GM21515 (cell line): Measurements from ENCODE around the gene FBXO8.

ENCODE experiments used
- ATAC-seq: cut with Tn5 transposase; IDR thresholded peaks from one replicate; pipeline ENCODE4 v1.9.1; 2021; ENCODE audit not compliant: unreplicated experiment

The FBXO8 gene

DNA sequence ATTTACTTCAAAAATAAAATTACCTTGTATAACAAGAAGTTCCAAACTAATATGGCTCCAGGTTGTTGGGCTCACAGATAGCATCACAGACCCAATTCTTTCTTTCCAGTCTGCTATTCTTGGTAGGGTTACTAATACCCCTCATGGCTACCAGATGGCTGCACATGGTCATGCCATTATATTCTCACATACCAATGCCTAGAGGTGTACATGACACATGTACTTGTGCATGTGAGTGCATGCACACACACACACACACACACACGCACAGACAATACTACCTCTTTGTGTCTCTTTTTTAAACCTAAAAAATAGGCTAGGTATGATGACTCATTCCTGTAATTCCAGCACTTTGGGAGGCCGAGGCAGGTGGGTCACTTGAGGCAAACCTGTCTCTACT lies 31.1 kb downstream of the FBXO8 start:
- ATAC-seq = no peak

GRCh38 chr4:174248407-174248806 lies 35.1 kb downstream of the FBXO8 start:
- no peak for ATAC-seq

GRCh38 chr4:174245714-174246113 lies 37.8 kb downstream of the FBXO8 start:
- no peak for ATAC-seq

DNA sequence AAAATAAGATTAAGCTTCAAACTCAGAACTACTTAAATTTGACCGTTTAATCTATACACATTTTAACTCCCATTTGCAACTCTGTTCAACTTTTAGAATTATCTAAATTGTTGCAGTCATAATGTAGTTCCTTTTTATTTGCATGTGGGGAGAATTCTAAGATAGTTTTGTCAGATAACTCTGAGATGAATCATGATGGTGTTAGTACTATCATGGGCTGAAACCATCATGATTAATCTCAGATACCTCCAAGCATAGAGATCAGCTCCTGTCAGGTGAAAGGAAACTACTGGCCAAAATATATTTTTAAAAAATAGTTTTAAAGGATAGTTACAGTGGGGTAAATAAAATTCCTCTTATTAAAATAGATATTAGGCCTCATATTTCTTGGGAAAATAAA lies 39.0 kb downstream of the FBXO8 start:
- ATAC-seq = no peak

- ATAC-seq = no peak
These were observed 42.3 kb downstream of the FBXO8 start for GRCh38 chr4:174241162-174241561.

DNA sequence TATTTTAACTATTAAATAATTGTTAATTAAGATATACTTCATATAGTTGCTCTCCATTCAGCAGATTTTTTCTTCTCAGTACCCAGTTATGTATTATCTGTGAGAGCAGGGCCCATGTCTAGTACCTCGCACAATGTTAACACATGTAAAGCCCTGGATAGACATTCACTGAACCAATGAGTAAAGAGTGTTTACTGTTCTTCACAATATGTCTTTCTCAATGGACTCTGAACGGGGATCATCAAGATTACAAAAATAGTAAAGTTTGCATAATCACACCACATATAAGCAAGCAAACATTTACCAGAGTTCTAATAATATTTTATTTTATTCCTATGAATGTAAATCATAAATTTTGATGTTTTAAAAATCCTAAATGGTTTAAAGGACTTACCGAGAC lies 47.1 kb downstream of the FBXO8 start:
- no peak for ATAC-seq

DNA sequence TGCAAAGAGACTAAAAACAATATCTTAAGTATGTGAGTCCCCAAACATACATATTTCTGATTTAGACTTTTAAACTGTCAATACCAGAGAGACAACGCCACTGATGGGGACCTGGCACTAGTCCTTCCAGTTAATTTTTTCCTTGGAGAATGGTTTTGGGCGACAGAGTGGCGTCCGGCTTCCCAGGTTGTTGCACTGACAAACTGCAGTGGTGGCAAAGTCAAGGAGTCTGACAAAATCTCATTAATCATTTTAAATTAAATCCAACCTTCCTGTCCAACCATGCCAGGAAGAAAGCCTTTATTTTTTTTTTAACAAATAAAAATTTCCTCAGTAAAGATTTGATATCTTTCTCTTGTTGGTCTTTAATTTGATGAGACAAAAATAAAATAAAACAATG lies 52.8 kb downstream of the FBXO8 start:
- no peak for ATAC-seq

GRCh38 chr4:174230148-174230547 lies 53.3 kb downstream of the FBXO8 start:
- no peak for ATAC-seq

DNA sequence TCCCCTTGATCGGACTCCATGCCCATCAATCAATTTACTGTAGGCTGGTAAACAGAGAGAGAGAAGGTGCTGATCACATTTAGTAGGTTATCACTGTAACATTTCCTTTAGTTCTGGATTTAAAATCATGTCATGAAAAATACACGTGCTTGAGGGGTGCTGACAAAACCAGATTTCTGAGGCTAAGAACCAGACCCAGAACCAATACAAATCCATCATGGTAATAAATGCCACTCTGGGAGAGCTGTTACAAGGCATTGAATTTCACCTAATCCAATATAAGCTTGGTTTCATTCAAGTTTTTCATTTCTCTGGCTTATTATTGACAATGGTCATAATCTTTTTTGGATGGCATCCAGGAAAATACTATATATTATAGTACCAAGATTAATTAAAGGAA lies 54.5 kb downstream of the FBXO8 start:
- ATAC-seq = no peak

- ATAC-seq = no peak
These were observed 58.0 kb downstream of the FBXO8 start for GRCh38 chr4:174225349-174226049.

GRCh38 chr4:174224550-174224949 lies 58.9 kb downstream of the FBXO8 start:
- ATAC-seq = no peak

- peak; percentile 78 for ATAC-seq
These were observed 61.1 kb downstream of the FBXO8 start for GRCh38 chr4:174222266-174222872.

DNA sequence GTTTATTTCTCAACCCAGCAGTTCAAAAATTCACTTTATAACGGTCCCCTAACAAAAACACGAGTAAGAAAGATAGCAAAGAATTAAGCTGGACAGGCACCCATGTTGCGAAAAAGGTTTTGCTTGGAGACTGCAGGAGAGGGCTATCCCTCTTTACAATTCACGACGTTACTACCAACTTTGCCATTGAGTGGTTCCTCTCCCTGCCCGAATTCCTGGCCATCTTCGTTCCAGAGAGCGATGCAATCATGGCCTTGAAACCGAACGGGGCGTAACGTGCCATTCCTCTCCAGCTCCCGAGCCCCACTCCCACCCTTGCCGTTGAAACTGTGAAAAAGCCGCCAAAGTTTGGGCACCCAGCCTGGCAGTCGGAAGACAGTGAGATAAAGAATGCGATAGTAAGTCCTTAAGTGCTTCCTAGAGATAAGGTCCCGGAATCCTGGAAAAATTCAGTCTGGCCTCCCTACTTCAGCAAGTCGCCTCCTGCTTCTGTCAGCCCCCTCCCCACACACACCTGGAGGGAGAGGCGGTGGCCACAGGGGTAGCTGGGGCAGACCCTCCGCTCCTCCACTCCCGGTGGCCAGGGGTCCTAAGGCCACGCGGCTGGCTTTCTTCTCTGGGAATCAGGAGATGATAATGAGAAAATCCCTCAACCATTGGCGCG lies 65.2 kb downstream of the FBXO8 start:
- ATAC-seq = no peak

DNA sequence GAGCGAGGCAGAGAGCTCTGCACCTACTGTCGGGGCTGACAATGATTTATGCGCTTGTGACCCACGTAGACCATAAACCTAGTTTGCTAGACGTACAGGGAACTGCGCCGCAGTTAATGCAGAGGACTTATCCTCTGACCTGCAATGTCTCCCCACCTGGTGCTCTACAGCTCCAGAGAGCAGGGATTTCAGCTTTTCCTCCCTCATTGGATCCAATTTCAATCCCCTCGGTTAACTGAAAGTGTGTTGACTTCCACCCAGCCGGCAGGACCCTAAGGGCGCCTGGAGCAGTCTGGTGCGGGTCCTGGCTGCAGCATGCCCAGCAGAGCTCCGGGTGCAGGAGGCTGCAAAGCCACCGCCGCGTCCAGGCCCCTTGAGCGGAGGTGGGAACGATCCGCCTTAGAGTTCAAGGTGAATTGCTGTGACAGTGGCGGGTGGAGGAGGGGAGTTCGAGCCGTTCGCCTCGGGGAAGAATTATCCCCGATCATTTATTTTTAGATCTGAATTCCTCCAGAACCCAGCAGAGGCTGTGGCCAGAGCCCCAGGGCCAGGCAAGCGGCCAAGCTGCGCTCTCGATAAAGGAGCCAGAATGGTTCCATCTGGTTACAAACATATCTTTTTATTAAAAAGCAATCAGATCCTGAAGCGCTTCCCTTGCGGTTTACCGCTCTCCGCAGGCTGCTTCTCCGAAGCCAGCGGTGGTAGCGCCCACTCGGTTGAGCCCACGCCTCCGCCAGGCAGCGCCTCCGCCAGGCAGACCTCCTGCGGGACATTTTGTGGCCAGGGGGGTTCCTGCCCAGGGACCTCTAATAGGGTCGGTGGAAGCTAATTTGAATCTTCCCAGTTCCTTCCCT lies 66.0 kb downstream of the FBXO8 start:
- no peak for ATAC-seq

DNA sequence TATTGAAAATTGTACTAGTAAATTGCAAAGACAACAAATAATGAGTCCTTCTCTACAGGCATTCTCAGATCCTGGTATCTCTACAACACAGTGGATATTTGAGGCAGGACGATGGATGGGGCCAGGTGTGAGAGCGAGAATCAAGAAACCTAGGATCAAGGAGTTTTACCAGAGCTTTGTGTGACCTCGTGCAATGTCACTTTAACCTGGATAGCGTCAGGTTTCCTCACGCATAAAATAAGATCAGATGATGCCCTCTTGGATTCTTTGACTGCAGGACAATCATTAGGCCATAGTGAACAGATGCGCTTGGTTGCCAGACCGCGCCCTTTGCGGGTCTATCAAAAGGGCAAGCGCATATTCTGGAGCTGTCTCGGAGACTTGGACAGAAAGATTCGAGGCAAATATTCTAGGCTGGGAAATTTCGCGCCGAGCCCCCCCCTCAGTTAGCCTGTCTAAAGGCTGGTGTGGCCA lies 66.6 kb downstream of the FBXO8 start:
- ATAC-seq = no peak

- ATAC-seq = no peak
These were observed 67.3 kb downstream of the FBXO8 start for GRCh38 chr4:174215961-174216680.

DNA sequence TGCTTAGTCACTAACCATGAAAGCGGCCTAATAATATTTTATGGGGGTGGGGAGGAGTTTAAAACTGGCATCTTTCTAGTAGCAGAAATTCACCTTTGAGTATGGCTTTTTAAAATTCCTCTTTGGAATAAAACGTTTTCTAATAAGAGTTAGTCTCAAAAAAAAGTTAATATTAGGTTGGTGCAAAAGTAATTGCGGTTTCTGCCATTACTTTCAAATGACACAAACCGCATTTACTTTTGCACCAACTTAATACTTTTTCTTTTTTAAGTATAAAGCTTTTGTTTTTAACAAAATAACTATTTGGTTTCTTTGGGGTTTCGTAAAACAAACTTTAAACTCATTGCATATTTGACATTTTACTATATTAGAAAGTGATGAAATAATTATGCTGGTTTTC lies 68.4 kb downstream of the FBXO8 start:
- ATAC-seq = no peak

DNA sequence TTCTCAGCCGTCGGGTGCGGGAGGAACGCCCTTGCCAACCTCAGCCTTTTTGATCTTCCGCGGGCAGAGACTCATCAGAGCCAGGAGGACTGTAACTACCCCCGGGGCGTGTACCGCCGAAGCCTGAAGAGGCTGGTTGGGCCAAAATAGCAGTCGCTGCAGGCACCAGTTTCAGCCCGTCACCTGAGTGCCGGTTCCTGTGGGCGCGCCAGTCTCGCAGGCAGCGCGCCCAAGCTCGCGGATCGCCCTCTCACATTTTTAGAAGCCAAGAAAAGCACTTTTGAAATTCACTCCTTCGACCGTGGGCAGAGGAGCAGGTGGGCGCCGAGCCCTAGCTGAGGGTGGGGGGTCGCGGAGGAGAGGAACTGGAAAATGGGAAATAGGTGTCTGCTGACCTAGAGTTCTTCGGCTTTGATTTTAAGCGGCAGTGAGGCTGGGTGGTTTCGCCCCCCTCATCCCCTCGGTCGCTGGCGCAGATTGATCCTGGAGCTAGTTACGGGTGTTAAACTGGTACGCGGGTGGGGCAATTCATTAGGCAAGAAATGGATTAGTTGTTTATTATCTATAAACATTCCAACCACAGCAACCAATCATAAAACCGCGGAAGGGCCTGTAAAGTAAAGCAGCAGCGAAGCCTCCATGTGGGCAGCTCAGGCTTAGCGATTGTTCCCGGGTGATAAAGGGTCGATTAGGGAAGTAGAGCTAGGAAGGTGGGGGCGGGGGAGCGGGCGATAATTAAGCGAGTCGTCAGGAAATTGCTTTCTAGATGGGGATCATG lies 69.2 kb downstream of the FBXO8 start:
- peak; percentile 63 for ATAC-seq

DNA sequence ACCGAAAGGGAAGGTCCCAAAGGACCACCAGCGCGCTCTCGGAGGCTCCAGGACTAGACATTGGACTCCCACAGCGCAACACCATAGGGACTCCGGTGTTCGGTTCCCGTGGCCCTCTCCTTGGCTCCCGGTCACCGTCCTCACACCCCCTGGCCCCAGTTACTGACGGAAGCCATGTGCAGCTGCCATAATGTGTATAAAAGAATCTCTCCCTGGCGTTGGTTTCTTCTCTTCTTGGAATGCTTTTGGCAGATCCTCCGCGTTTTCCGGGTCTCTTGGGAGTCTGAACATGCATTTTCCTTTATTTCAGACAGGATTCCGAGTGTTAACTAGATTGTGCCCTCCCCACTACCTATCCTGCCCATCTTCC lies 69.8 kb downstream of the FBXO8 start:
- no peak for ATAC-seq

DNA sequence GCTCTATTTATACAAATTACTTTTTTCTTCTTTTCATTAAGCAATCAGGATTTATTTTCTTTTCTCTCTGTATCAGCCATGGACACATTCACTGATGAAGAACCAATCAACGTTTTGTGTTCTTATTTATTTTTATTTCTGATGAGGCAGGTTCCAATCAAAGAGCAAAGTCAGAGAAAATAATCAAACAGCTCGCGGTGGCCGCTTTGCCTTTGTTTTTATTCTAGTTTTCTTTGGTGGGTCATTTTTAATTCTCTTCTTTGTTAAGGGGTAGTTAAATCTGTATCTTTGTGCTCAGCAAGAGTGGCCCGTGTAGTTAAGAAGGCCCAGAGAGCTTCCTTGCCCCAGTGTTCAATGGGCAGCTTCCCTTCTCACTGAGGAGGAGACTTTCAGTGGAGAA lies 71.4 kb downstream of the FBXO8 start:
- no peak for ATAC-seq
